ENCODE measurements around the gene ATP2B3. TPM values are rescaled to one million over a fixed set of nuclear protein-coding genes. Genes with fewer than 3 reads are reported as not detected.

Gene ATP2B3
- total and polyA plus RNA-seq, 10 of the 15 experiments (the other 5 are each of a cell fraction or from before 2014, with no cell fraction given), result 0.01 TPM; not detected in 9

GRCh38 chrX:153491918-153492317 lies 25.5 kb upstream of the ATP2B3 start:
- RAD21 ChIA-PET (ENCODE audit: unreplicated experiment), result no interaction called here
- DNase-seq (ENCODE audit: low read depth, low spot score), result no peak
- no peak for TF ChIP-seq CREM (IDR thresholded peaks at IDR 0.05; ENCODE audit: low read depth)
- no peak for TF ChIP-seq MTA3 (IDR thresholded peaks at IDR 0.05; ENCODE audit: borderline replicate concordance, low read length)
- no peak for TF ChIP-seq EED (IDR thresholded peaks at IDR 0.05; ENCODE audit: low read depth)
- TF ChIP-seq SMAD1 (IDR thresholded peaks at IDR 0.05; ENCODE audit: low read depth, partially characterized antibody), result no peak
- no peak for TF ChIP-seq BCLAF1 (IDR thresholded peaks at IDR 0.05)
- TF ChIP-seq HSF1 (IDR thresholded peaks at IDR 0.05; ENCODE audit: low read depth, low read length), result no peak
- TF ChIP-seq PBX3 (IDR thresholded peaks at IDR 0.05; ENCODE audit: insufficient replicate concordance, low read depth, low read length), result no peak

More at GRCh38 chrX:153491918-153492317, 25.5 kb upstream of the ATP2B3 start:
- Histone ChIP-seq H3K9ac (ENCODE audit: control insufficient read depth, insufficient read depth, low read length) (no peak overlapping the region), H3K9me3 (replicated peaks; ENCODE audit: control insufficient read depth, insufficient read depth, low read length) (no peaks in the 10 kb centered on the region; the same call in 2 of the 3 replicates), H2AFZ (ENCODE audit: control insufficient read depth, low read depth, low read length) (no peak overlapping the region), H4K20me1 (ENCODE audit: control insufficient read depth, insufficient read depth) (no peaks in the 10 kb centered on the region), H3K79me2 (ENCODE audit: control insufficient read depth, insufficient read depth, low read length) (no peaks in the 10 kb centered on the region), H3K27me3 (replicated peaks in 1 of 2; ENCODE audit: control insufficient read depth in 2 of 2, insufficient read depth in 2 of 2, low read length in 1 of 2) (no peaks in the 10 kb centered on the region), H3K36me3 (ENCODE audit: control insufficient read depth in 2 of 2, insufficient read depth in 2 of 2, low read length in 1 of 2) (no peaks in the 10 kb centered on the region), H3K4me2 (ENCODE audit: control insufficient read depth, insufficient read depth) (no peak overlapping the region), H3K4me1 (ENCODE audit: control insufficient read depth, insufficient read depth, low read length) (no peaks in the 10 kb centered on the region), H3K4me3 (no peak overlapping the region), H3K27ac (ENCODE audit: control insufficient read depth, insufficient read depth) (no peak overlapping the region)
- CTCF ChIA-PET, result interaction anchor here (1.1 kb wide), 1 partner anchor 15 kb away, joined by 3 read pairs; no protein-coding TSS in a partner anchor
- no TSS peak for BruUV-seq (replicated peaks)
- WGBS (ENCODE audit: insufficient coverage, insufficient replicate concordance, low lambda C conversion rate, missing lambda C conversion rate), result 29% methylated on average over 11 of the region's 11 CpGs
- ATAC-seq (no peak), FAIRE-seq (no peak)
- in situ Hi-C loops (cut with MboI) (no loop called here), intact Hi-C loops (cut with micrococcal nuclease; ENCODE audit: unreplicated experiment) (no loop called here)
- SMC1A ChIA-PET (ENCODE audit: uncharacterized antibody, unreplicated experiment), result no interaction called here
- POLR2A ChIA-PET, result no interaction called here

All from GM12878 (cell line).